H1 (cell line): ENCODE results near the gene TTC6. TPM values are rescaled to one million over a fixed set of nuclear protein-coding genes. Genes with fewer than 3 reads are reported as not detected.
A peak's percentile ranks its signal among the peaks of the same experiment; 100 is the strongest.

ENCODE experiments used
- CTCF ChIA-PET: fragments of 300-600 bp; sonication (Branson Sonifier 250); formaldehyde crosslinking; loops from one replicate; lab custom pipeline; 2021; ENCODE audit not compliant: partially characterized antibody; lab: Charles Lee
- POLR2A ChIA-PET: fragments of 300-600 bp; sonication (Branson Sonifier 250); formaldehyde crosslinking; loops from one replicate; lab custom pipeline; 2021; ENCODE audit warnings: inconsistent platforms; ENCODE audit not compliant: partially characterized antibody; lab: Charles Lee
- DNase-seq, 2 experiments: peaks; one replicate each; pipeline versions ENCODE4 v3.0.0 to v3.0.0-alpha.2; 2010 to 2022; ENCODE audit warnings: low spot score in 2 of 2, low read depth in 1 of 2, mixed read lengths in 1 of 2
- FAIRE-seq: peaks from 2 replicates; lab custom pipeline; 2011; peaks lifted over from hg19 to GRCh38; lab: Jason Lieb, UNC
- H2AFZ ChIP-seq: 2 replicates; pipeline ENCODE4 v1.8.1; 2012; ENCODE audit warnings: low read length, inconsistent platforms
- H2AK5ac ChIP-seq: 2 replicates; pipeline ENCODE4 v1.6.1; 2013; ENCODE audit warnings: low read depth, low read length
- H2BK120ac ChIP-seq: replicated peaks from 2 replicates; pipeline ENCODE3; 2013; ENCODE audit warnings: low read depth, low read length, inconsistent platforms
- H2BK12ac ChIP-seq: 2 replicates; pipeline ENCODE4 v1.6.1; 2013; ENCODE audit warnings: low read depth, low read length
- H2BK15ac ChIP-seq: 2 replicates; pipeline ENCODE4 v1.6.1; 2013; ENCODE audit warnings: low read length
- H2BK20ac ChIP-seq: 2 replicates; pipeline ENCODE4 v1.6.1; 2013; ENCODE audit warnings: low read length
- H2BK5ac ChIP-seq: 2 replicates; pipeline ENCODE4 v1.6.1; 2013; ENCODE audit warnings: low read depth, low read length
- H3K14ac ChIP-seq: 2 replicates; pipeline ENCODE4 v1.6.1; 2013; ENCODE audit warnings: inconsistent platforms; ENCODE audit not compliant: insufficient read length
- H3K18ac ChIP-seq: 2 replicates; pipeline ENCODE4 v1.6.1; 2013; ENCODE audit warnings: low read length; ENCODE audit errors: extremely low read depth
- H3K23ac ChIP-seq: 2 replicates; pipeline ENCODE4 v1.6.1; 2013; ENCODE audit warnings: inconsistent platforms; ENCODE audit not compliant: insufficient read length
- H3K23me2 ChIP-seq: 2 replicates; pipeline ENCODE4 v1.6.1; 2013; ENCODE audit warnings: low read depth, low read length
- H3K27ac ChIP-seq: 2 replicates; pipeline ENCODE4 v1.6.1; 2011; ENCODE audit warnings: low read depth, low read length, inconsistent platforms
- H3K27me3 ChIP-seq, 4 experiments: replicated peaks in 1 of 4; 1 replicate in 1 of 4; 2 replicates in 3 of 4; pipeline versions ENCODE4 v1.6.1 to v1.8.1; 2011 to 2013; ENCODE audit warnings: low read length in 3 of 4, mild to moderate bottlenecking in 3 of 4, inconsistent platforms in 2 of 4, mixed read lengths in 2 of 4, moderate library complexity in 1 of 4; ENCODE audit not compliant: control insufficient read depth in 3 of 4, insufficient read depth in 3 of 4; ENCODE audit errors: extremely low read depth in 1 of 4
- H3K36me3 ChIP-seq, 4 experiments: 2 replicates each; pipeline versions ENCODE4 v1.6.1 to v1.8.1; 2011 to 2013; ENCODE audit warnings: mild to moderate bottlenecking in 4 of 4, low read length in 3 of 4, moderate library complexity in 2 of 4, control low read depth in 1 of 4, inconsistent platforms in 1 of 4; ENCODE audit not compliant: insufficient read depth in 4 of 4, control insufficient read depth in 2 of 4
- H3K4ac ChIP-seq: replicated peaks from 2 replicates; pipeline ENCODE3; 2013; ENCODE audit warnings: low read length, low read depth, mixed read lengths, inconsistent platforms; ENCODE audit not compliant: insufficient read length
- H3K4me1 ChIP-seq, 4 experiments: replicated peaks in 1 of 4; 1 replicate in 1 of 4; 2 replicates in 3 of 4; pipeline versions ENCODE4 v1.6.1 to v1.8.1; 2011 to 2013; ENCODE audit warnings: low read length in 3 of 4, inconsistent platforms in 2 of 4, mixed read lengths in 1 of 4; ENCODE audit not compliant: insufficient read depth in 4 of 4, control insufficient read depth in 3 of 4
- H3K4me2 ChIP-seq, 2 experiments: 2 replicates each; pipeline versions ENCODE4 v1.6.1 to v1.8.1; 2011 to 2013; ENCODE audit warnings: low read depth in 2 of 2, low read length in 2 of 2, control low read depth in 1 of 2, inconsistent platforms in 1 of 2, mild to moderate bottlenecking in 1 of 2; ENCODE audit not compliant: insufficient read depth in 1 of 2
- H3K4me3 ChIP-seq, 4 experiments: fragments of 200-600, 300-600 bp in 1 of 4; sonication (generic), shearing (Covaris generic), sonication (Bioruptor Twin) in 1 of 4; 2 replicates each; pipeline versions ENCODE4 v1.5.1 to v1.8.1; 2011 to 2016; ENCODE audit warnings: low read length in 4 of 4, low read depth in 3 of 4, control low read depth in 2 of 4, inconsistent platforms in 2 of 4, mild to moderate bottlenecking in 2 of 4, mixed read lengths in 1 of 4, moderate library complexity in 1 of 4; ENCODE audit not compliant: insufficient read depth in 2 of 4; ENCODE audit errors: extremely low read depth in 1 of 4
- H3K56ac ChIP-seq: replicated peaks from 2 replicates; pipeline ENCODE3; 2013; ENCODE audit warnings: low read depth, mild to moderate bottlenecking, mixed read lengths, low read length, inconsistent platforms; ENCODE audit not compliant: insufficient read length
- H3K79me1 ChIP-seq: 2 replicates; pipeline ENCODE4 v1.6.1; 2013; ENCODE audit warnings: low read depth, low read length, control low read depth
- H3K79me2 ChIP-seq, 2 experiments: 2 replicates each; pipeline versions ENCODE4 v1.6.1 to v1.8.1; 2012 to 2013; ENCODE audit warnings: low read length in 2 of 2, mild to moderate bottlenecking in 2 of 2, inconsistent platforms in 1 of 2; ENCODE audit not compliant: insufficient read depth in 2 of 2, control insufficient read depth in 1 of 2
- H3K9ac ChIP-seq, 4 experiments: replicated peaks in 1 of 4; 1 replicate in 1 of 4; 2 replicates in 3 of 4; pipeline versions ENCODE4 v1.6.1 to v1.8.1; 2011 to 2013; ENCODE audit warnings: low read depth in 3 of 4, low read length in 3 of 4, control low read depth in 2 of 4, mild to moderate bottlenecking in 2 of 4, moderate library complexity in 2 of 4, inconsistent platforms in 1 of 4; ENCODE audit errors: extremely low read depth in 1 of 4
- H3K9me3 ChIP-seq, 2 experiments: 2 replicates each; pipeline versions ENCODE4 v1.6.1 to v1.8.1; 2012 to 2013; ENCODE audit warnings: mild to moderate bottlenecking in 2 of 2, moderate library complexity in 2 of 2, control low read depth in 1 of 2, inconsistent platforms in 1 of 2, low read depth in 1 of 2, low read length in 1 of 2, mixed read lengths in 1 of 2; ENCODE audit not compliant: insufficient read depth in 2 of 2
- H4K20me1 ChIP-seq, 2 experiments: replicated peaks in 1 of 2; 2 replicates each; pipeline versions ENCODE3 to v1.8.1; 2011 to 2013; ENCODE audit warnings: inconsistent platforms in 2 of 2, low read length in 2 of 2, mild to moderate bottlenecking in 1 of 2; ENCODE audit not compliant: insufficient read depth in 2 of 2, control insufficient read depth in 1 of 2
- H4K5ac ChIP-seq: 2 replicates; pipeline ENCODE4 v1.6.1; 2013; ENCODE audit warnings: low read length, low read depth, mixed read lengths, inconsistent platforms; ENCODE audit not compliant: insufficient read length
- H4K8ac ChIP-seq: 2 replicates; pipeline ENCODE4 v1.8.0; 2013; ENCODE audit warnings: mild to moderate bottlenecking, moderate library complexity, low read length, inconsistent platforms; ENCODE audit not compliant: insufficient read depth; ENCODE audit errors: extremely low read depth
- H4K91ac ChIP-seq: replicated peaks from 2 replicates; pipeline ENCODE3; 2013; ENCODE audit warnings: low read length, mixed read lengths, inconsistent platforms; ENCODE audit not compliant: insufficient read length
- BRCA1 ChIP-seq: IDR thresholded peaks from 2 replicates; pipeline ENCODE4 v1.6.1; 2012; ENCODE audit warnings: low read depth, low read length, improper control_type of control experiment
- EP300 ChIP-seq, 2 experiments: IDR thresholded peaks; 1 replicate in 1 of 2; 2 replicates in 1 of 2; pipeline ENCODE4 v1.6.1; 2011 to 2012; ENCODE audit warnings: low read depth in 2 of 2, low read length in 2 of 2, mild to moderate bottlenecking in 2 of 2, borderline replicate concordance in 1 of 2, inconsistent platforms in 1 of 2, moderate library complexity in 1 of 2
- EZH2 ChIP-seq: fragments of 200-600 bp; sonication (generic); IDR thresholded peaks from 2 replicates; pipeline ENCODE4 v1.7.1; 2012; ENCODE audit warnings: low read depth, mild to moderate bottlenecking, moderate library complexity, low read length, inconsistent platforms; ENCODE audit not compliant: severe bottlenecking
- GABPA ChIP-seq: IDR thresholded peaks from 2 replicates; pipeline ENCODE4 v1.6.1; 2011; ENCODE audit warnings: mild to moderate bottlenecking, low read length, moderate library complexity, borderline replicate concordance; ENCODE audit not compliant: insufficient read depth
- GTF2F1 ChIP-seq: IDR thresholded peaks from 2 replicates; pipeline ENCODE4 v1.6.1; 2012; ENCODE audit warnings: low read depth, low read length, improper control_type of control experiment, borderline replicate concordance
- KDM5A ChIP-seq: fragments of 200-600 bp; IDR thresholded peaks from 2 replicates; pipeline ENCODE4 v1.7.1; 2012; ENCODE audit warnings: mild to moderate bottlenecking, low read length, inconsistent platforms, mixed read lengths
- PHF8 ChIP-seq: fragments of 200-600 bp; sonication (generic); conservative IDR thresholded peaks from 2 replicates; pipeline ENCODE4 v1.7.1; 2012; ENCODE audit warnings: low read depth, mild to moderate bottlenecking, inconsistent platforms, low read length, moderate library complexity
- POLR2A ChIP-seq, 2 experiments: IDR thresholded peaks; 1 replicate in 1 of 2; 2 replicates in 1 of 2; pipeline ENCODE4 v1.6.1; 2011; ENCODE audit warnings: low read depth in 2 of 2, low read length in 2 of 2, mild to moderate bottlenecking in 2 of 2; ENCODE audit errors: control extremely low read depth in 1 of 2
- RBBP5 ChIP-seq: IDR thresholded peaks from 2 replicates; pipeline ENCODE4 v1.7.1; 2012; ENCODE audit warnings: low read depth, mild to moderate bottlenecking, inconsistent platforms, low read length, moderate library complexity, borderline replicate concordance
- RFX5 ChIP-seq: IDR thresholded peaks from 2 replicates; pipeline ENCODE4 v1.6.1; 2011; ENCODE audit warnings: low read depth, low read length, improper control_type of control experiment, borderline replicate concordance
- SIRT6 ChIP-seq: IDR thresholded peaks from one replicate; pipeline ENCODE4 v1.7.1; 2012; ENCODE audit warnings: low read length, inconsistent platforms
- SP1 ChIP-seq: IDR thresholded peaks from 2 replicates; pipeline ENCODE4 v1.6.1; 2011; ENCODE audit warnings: low read depth, low read length
- WGBS, 2 experiments: shearing (Covaris generic) in 1 of 2; methylation state at CpG; one replicate each; pipeline versions ENCODE4 v1.1.6 to v1.1.7; 2013 to 2015; ENCODE audit warnings: low lambda C conversion rate in 2 of 2, mixed read lengths in 2 of 2, inconsistent platforms in 1 of 2, low coverage in 1 of 2, missing lambda C conversion rate in 1 of 2; ENCODE audit not compliant: insufficient replicate concordance in 2 of 2, insufficient coverage in 1 of 2, insufficient read length in 1 of 2; ENCODE audit errors: extremely low coverage in 1 of 2, missing lambda C conversion rate in 1 of 2; 5-methylcytosine and 5-hydroxymethylcytosine counted together
- polyA plus RNA-seq, 7 experiments: library from polyadenylated mRNA; depleted of rRNA in 3 of 7; stranded (reverse) in 5 of 7; unstranded in 2 of 7; fragments of >200 nt in 5 of 7; fragments of 200-250 nt in 2 of 7; gene quantifications; 1 replicate in 5 of 7; 2 replicates in 1 of 7; 4 replicates in 1 of 7; pipeline versions ENCODE4 v1.2.1 to v1.2.3, GENCODE V29; 2011 to 2013; ENCODE audit warnings: missing spikeins in 2 of 7, mixed read lengths in 2 of 7
- total RNA-seq: library from RNA; stranded (reverse); fragmentation: NEBNext Ultra II Directional; extraction: Animal tissue kit (Norgen Biotek cat#: 25700); gene quantifications from 2 replicates; pipeline ENCODE4 v1.2.1, GENCODE V29; 2021
- TF ChIP-seq, protein P1 (sequence below): IDR thresholded peaks from 2 replicates; pipeline ENCODE4 v1.6.1; 2012; ENCODE audit warnings: inconsistent platforms

The TTC6 gene
- total and polyA plus RNA-seq, 2 of the 8 experiments (the other 6 are each of a cell fraction or from before 2014, with no cell fraction given) = 0.02 TPM; not detected in 1

DNA sequence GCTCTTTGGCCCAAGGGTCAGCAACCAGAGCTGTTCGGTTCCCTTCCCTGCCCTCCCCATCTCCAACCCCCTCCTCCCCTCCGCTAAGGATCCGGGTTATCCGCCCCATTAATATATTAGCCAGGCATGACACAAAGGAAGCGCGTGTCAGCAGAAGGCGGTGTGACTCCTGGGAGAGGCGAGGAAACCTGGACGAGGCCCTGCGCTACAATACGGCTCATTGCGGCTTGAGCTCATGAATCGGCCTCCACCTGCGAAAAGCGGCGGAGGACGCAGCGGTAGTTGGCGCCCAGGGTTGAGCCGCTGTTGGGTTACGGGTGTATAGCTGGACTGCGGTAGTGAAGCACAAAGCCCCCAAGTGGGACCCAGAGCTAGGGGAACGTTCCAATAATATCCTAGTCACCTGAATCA is 10.3 kb upstream of the TTC6 start:
- Histone ChIP-seq H4K8ac (no peak overlapping the region), H3K18ac (peak overlapping the region; percentile 4; the same call in 1 of the 2 replicates), H3K36me3 (no peaks in the 10 kb centered on the region; a peak in 1 of 8 replicates), H3K27me3 (peaks cover 52 to 100% (median 80%) of the 10 kb centered on the region in 4 experiments), H3K9ac (no peak overlapping the region), H2AFZ (no peak overlapping the region), H3K4me1 (peaks cover 7 to 36% (median 13%) of the 10 kb centered on the region in 4 experiments), H2BK12ac (0 out of 2 replicates have a peak overlapping the region, but pooled peaks have one; percentile 60), H3K9me3 (no peaks in the 10 kb centered on the region), H4K20me1 (peaks cover 10 to 14% of the 10 kb centered on the region in 2 experiments), H3K56ac (no peak overlapping the region), H2BK5ac (no peak overlapping the region), H3K14ac (no peak overlapping the region), H3K4ac (no peak overlapping the region), H3K23ac (no peak overlapping the region), H3K27ac (no peak overlapping the region), H4K5ac (no peak overlapping the region), H3K23me2 (peaks cover 10% of the 10 kb centered on the region; the same call in 1 of the 2 replicates), H2BK20ac (0 out of 2 replicates have a peak overlapping the region, but pooled peaks have one; percentile 32), H3K4me3 (peak overlapping the region in 1 of 4 experiments; percentile 56; a peak in 2 of 8 replicates), H3K4me2 (peak overlapping the region; percentile 68 to 71), H3K79me1 (no peaks in the 10 kb centered on the region), H2BK15ac (no peak overlapping the region), H2AK5ac (no peak overlapping the region), H2BK120ac (no peak overlapping the region), H4K91ac (no peak overlapping the region), H3K79me2 (no peaks in the 10 kb centered on the region)
- DNase-seq (peak in 1 of 2 experiments; percentile 64), FAIRE-seq (no peak)
- 0% methylated on average over 22 of the region's 23 CpGs; no CpG with 5 or more reads in 1 of the 2 experiments for WGBS, 2 experiments
- CTCF ChIA-PET = interaction anchor here (0.6 to 5.1 kb wide), 6 partner anchors 8 to 936 kb away, joined by 3 to 62 read pairs (median 3); partner anchors contain the start of genes FOXA1 and TTC6
- POLR2A ChIA-PET = interaction anchor here (0.9 to 1.7 kb wide), 3 partner anchors 12 to 919 kb away, joined by 3 to 4 read pairs (median 3); no protein-coding TSS in a partner anchor
- TF ChIP-seq PHF8 (no peak), RFX5 (no peak), GABPA (no peak), EZH2 (peak; percentile 79), KDM5A (no peak), POLR2A (IDR thresholded peaks at IDR 0.05; ENCODE audit: control extremely low read depth in 1 of 2, low read depth in 2 of 2, low read length in 2 of 2) (no peak), GTF2F1 (no peak), RBBP5 (no peak), BRCA1 (no peak), SIRT6 (no peak), EP300 (IDR thresholded peaks at IDR 0.05; ENCODE audit: borderline replicate concordance in 1 of 2, low read depth in 2 of 2, low read length in 2 of 2) (no peak), SP1 (no peak)
- TF ChIP-seq, protein P1, sequence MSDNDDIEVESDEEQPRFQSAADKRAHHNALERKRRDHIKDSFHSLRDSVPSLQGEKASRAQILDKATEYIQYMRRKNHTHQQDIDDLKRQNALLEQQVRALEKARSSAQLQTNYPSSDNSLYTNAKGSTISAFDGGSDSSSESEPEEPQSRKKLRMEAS = peak; percentile 60
